Measurements from ENCODE around the gene FILIP1L.

The FILIP1L gene

DNA sequence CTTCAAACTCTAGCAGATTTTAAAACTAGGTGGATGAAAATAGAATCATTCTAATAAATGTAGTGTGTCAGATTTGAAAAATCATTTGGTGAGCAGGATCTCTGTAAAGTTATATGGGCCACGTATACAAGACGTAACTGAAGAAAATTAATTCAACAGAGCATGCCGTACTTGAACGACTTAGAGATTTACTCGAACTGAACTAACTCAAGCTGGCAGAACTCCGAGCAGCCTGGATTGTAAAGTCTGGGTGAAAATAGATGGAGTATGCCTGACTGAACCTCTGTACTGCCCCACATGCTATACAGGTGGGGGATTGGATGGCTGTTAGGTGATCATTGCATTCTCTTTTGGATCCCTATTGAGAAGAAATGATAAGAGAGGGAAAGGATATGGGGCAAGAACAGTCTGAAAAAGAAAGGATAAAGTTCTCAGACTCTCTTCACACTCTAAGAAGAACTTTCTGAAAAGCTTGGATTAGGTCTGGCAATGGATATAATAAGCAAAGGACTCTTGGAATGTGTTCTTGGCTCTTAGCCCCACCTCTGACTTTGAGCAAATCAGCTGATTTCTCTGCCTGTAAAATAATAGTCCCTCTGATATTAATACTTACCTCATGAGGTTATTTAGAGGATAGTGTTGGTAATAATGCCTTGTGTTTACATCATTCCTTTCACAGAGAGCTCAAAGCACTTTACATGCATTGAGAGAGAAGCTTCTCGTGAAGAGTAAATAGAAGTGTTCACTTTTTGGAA lies 147.5 kb downstream of the FILIP1L start:
- no peak for DNase-seq

DNA sequence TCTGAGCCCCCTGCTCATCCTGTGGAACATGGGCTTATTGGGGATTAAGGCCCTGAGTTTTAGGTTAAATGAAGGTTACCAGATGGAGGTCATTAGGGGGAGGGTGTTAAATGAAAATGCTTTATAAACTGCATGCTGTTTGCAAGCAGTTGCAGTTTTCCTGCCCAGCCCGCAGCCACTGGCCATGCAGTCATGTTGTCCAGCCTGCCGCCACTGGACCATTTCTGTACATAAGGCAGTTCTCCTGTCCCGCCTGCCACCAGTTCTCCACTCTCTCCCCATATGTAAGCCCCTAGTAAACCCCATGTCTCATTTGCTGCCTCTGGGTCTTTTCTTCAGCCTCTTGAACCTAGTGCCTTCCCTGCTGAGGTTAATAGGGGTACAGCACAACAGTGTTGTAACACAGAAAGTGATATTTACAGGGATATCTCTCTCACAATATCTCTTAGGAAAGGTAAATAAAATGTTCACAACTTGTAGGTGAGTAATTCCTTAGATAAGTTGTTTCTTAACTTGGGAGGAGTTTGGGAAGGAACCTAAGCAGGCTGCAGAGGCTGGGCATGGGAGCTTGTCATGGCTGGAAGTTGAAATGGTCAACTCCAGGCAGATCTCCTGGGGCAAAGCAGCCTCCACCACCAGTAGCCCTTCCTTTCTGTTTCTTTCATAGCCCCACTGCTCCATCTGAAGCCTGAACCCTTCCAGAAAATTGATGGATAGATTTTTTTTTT lies 148.5 kb downstream of the FILIP1L start:
- DNase-seq: no peak

DNA sequence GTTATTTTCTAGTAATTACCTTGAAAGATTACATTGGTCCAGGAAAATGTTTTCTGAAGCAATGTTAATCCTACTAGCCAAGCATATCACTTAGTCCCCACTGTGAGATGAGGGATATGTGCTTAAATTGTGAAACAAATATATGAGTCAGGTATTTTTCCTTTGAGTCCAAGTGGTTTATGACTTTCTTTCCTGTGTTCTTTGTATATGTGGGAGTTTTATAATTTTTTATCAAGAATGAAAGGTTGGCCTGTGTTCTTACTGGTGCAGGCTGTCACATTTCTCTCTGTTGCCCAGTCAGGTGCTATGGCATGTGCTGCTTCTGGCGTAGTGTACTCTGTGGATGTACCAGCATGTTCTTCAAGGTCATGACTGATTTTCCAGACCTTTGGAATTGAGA lies 149.2 kb downstream of the FILIP1L start:
- DNase-seq: no peak

DNA sequence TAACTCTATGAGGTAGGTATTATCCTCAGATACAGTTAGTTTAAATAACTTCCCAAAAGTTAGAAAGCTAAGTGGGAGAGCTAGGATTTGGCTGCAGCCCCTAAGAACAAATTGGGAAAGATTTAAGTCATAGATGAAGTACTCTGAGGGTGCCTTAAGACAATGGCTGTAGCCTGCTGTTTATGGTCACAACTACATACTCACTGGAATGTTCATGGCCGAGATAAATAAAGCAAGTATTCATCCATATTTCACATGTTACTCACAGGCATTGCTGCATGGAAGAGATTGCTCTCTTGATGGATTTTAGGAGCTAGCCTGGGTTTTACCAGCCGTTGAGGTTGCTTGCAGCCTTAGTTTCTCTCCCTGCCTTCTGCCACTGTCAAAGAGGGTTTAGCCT lies 151.6 kb downstream of the FILIP1L start:
- no peak for DNase-seq

DNA sequence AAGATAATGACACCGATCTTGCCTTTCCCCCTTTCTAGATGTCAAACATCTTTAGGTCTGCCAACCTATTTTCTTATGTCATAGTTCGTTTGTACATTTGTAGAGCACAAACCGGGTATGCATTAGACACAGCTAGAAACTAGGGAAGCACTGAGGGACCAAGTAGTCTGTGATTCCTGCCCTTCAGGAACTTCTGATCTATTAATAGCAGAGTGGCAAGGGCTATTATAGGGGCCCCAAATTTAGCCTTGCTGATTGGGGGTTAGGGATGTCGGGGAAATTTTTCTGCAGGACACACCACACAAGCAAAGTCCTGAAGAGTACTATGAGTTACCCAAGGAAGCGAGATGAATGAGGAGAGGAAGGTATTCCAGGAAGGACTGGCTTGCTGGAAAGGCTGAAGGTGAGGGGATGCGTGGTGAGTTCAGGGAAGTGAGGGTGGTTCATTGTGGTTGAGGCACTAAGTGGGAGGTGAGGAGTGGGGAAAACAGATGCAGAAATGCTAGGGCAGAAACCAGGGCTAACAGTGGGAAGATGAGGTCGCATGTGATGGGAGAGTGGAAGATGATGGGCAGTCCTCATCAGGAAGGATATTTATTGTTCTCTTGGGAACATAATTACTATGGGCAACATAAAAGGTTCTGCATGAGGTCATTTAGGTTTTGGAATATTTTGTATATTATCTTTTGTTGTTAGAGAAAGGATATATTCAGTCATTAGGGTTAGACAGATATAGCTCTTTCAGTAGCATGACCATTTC lies 152.4 kb downstream of the FILIP1L start:
- no peak for DNase-seq

- no peak for DNase-seq
These were observed 153.4 kb downstream of the FILIP1L start for GRCh38 chr3:99960941-99961340.

- no peak for DNase-seq
These were observed 154.0 kb downstream of the FILIP1L start for GRCh38 chr3:99960123-99960878.

DNA sequence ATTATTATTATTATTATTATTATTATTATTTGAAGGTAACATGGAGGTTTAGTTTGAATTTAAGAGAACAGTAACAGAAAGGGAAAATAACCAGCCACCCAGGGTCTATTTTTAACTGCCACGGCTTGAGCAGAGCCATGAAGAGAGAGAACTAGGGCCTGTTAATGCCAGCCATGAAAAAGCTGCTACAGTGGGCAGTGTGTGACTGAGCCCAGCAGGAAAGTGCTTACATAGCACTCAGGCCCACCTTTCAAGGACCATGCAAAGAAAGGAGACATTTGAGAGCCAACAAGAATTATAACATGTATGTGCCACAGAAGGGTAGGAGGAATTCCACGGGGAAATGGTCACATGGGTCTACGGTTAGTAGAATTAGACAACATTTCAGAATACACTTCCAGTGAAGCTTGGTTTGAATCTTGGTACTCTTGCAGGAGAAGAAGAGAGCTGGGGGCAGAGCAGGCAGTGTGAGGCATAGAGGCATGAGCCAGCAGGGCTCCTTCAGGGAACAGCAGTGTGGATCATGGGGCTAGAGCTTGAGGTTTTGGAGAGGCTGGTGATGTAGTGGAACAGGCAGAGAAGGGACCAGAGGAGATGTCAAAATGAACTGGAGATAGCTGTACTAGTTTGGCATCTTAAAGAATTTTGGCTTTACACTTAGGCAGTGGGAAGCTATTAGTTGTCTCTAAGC lies 155.9 kb downstream of the FILIP1L start:
- no peak for DNase-seq

- no peak for DNase-seq
These were observed 157.0 kb downstream of the FILIP1L start for GRCh38 chr3:99957151-99957796.

DNA sequence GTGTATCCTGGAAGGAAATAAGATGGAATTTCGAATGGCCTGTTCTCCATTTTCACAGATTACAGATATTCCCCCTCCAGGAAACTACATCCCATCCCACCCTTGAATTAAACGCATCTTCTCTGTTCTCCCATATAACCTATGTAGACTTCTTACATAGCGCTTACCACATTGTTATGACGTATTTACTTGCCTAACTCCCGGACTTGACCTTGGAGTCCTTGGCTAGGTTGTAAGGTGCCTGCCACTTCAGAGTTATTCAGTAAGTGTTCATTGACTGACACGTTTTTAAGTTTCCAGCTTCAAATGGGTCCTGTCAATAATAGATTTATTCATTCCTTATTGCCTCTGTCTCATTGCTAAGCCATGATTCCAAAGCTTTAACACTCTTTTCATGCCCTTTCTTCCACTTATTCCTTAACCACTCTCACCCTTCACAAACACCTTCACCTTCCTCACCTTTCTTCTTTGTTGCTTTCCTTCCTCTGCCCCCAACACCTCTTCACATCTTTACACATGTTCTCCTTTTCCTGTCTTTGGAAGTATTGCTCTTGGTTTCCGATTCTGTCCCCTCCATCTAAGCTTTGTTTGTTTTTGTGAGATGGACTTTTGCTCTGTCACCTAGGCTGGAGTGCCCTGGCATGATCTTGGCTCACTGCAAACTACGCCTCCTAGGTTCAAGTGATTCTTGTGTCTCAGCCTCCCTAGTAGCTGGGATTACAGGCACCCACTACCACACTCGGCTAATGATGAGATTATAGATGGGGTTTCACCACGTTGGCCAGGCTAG lies 158.3 kb downstream of the FILIP1L start:
- no peak for DNase-seq

- DNase-seq: no peak
These were observed 159.2 kb downstream of the FILIP1L start for GRCh38 chr3:99954914-99955644.

GRCh38 chr3:99953596-99953995 lies 160.7 kb downstream of the FILIP1L start:
- DNase-seq: no peak

DNA sequence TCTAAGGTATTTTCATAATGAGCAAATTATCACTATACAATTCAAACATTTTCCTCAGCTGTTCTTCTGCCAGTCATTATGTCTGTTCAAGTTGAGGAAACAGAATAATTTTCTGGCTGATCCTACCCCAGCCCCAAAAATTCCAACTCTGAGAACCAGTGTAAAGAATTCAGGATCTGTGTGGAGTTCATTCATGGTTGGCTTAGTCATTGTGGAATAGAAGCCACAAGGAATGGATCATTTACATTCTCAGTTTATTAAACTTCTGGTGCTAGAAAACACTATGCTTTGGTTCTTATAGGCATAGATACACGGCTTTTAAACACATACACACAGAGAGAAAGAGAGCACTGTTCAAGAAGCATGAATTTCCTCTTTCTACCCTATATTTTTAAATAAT lies 162.0 kb downstream of the FILIP1L start:
- DNase-seq: no peak

GRCh38 chr3:99951701-99952100 lies 162.6 kb downstream of the FILIP1L start:
- no peak for DNase-seq

- no peak for DNase-seq
These were observed 163.4 kb downstream of the FILIP1L start for GRCh38 chr3:99950921-99951320.

DNA sequence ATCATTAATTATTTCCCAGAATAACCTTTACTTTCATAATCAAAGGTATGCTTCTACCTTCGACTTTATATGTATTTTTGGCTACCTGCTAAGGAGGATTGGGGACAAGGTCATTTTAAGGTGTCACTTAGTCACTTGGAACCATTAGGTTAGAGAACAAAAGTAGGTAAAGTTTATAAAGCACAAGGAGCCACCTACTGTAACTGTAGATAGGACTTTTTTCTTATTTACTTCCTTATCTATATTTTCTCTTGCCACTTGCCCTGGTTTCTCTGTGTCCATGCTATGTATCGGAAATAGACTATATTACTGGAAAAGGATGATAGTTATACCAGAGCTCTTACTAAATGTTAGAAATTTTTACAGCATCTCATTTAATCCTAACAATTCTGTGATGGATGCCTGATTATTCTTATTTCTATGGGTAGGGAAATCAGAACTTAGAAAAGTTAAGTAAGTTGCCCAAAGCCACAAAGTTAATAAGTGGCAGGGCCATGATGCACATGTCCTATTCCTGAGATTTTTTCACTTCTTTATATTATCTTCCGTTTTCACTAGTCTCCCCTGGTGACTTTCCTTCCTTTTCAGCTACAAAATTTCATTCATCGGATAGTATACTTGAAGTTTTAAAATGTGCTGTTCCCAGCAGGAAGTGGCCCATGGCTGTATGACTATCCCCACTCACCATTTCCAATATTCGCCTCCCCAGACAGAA lies 164.2 kb downstream of the FILIP1L start:
- DNase-seq: no peak

- DNase-seq: no peak
These were observed 165.7 kb downstream of the FILIP1L start for GRCh38 chr3:99948467-99949089.

GRCh38 chr3:99947356-99947755 lies 166.9 kb downstream of the FILIP1L start:
- DNase-seq: no peak

Measured in activated CD4-positive, CD25-positive, alpha-beta regulatory T cell (primary cell).